Karpas-422 (cell line): ENCODE measurements around the gene MACROH2A1. TPM values are rescaled to one million over a fixed set of nuclear protein-coding genes. Genes with fewer than 3 reads are reported as not detected.

ENCODE experiments used
- DNase-seq: peaks from one replicate; pipeline ENCODE4 v3.0.0-alpha.2; 2015
- H2AFZ ChIP-seq: fragments of 200-600 bp; sonication (generic); 2 replicates; pipeline ENCODE4 v1.6.1; 2014; ENCODE audit warnings: antibody characterized with exemption, low read length, mixed read lengths
- H3K27ac ChIP-seq: fragments of 200-600 bp; sonication (generic); 2 replicates; pipeline ENCODE4 v1.5.1; 2014; ENCODE audit warnings: mild to moderate bottlenecking, low read length, moderate library complexity
- H3K27me3 ChIP-seq: fragments of 200-600 bp; sonication (generic); 2 replicates; pipeline ENCODE4 v1.6.1; 2014; ENCODE audit warnings: low read length, mixed read lengths
- H3K36me3 ChIP-seq: fragments of 200-600 bp; sonication (generic); 2 replicates; pipeline ENCODE4 v1.6.1; 2014; ENCODE audit warnings: low read length, mixed read lengths; ENCODE audit not compliant: insufficient read depth
- H3K4me1 ChIP-seq: fragments of 200-600 bp; sonication (generic); 2 replicates; pipeline ENCODE4 v1.6.1; 2014; ENCODE audit warnings: mild to moderate bottlenecking, low read length, mixed read lengths
- H3K4me2 ChIP-seq: fragments of 200-600 bp; sonication (generic); 2 replicates; pipeline ENCODE4 v1.6.1; 2014; ENCODE audit warnings: low read length, low read depth, mild to moderate bottlenecking; ENCODE audit not compliant: poor library complexity, severe bottlenecking
- H3K4me3 ChIP-seq: fragments of 200-600 bp; sonication (generic); 2 replicates; pipeline ENCODE4 v1.5.1; 2014; ENCODE audit warnings: mild to moderate bottlenecking, antibody characterized with exemption, low read length, mixed read lengths
- H3K79me2 ChIP-seq: fragments of 200-600 bp; sonication (generic); 2 replicates; pipeline ENCODE4 v1.6.1; 2014; ENCODE audit warnings: mild to moderate bottlenecking, low read length, mixed read lengths
- H3K9ac ChIP-seq: fragments of 200-600 bp; sonication (generic); 2 replicates; pipeline ENCODE4 v1.6.0; 2014; ENCODE audit warnings: low read length
- H3K9me2 ChIP-seq: fragments of 200-600 bp; sonication (generic), shearing (Covaris generic); replicated peaks from 2 replicates; pipeline ENCODE4 v1.6.0; 2014; ENCODE audit warnings: mild to moderate bottlenecking, low read length, moderate library complexity; ENCODE audit not compliant: insufficient read depth
- H3K9me3 ChIP-seq: fragments of 300-700, 200-600 bp; sonication (generic); 2 replicates; pipeline ENCODE4 v1.6.1; 2014; ENCODE audit warnings: low read length, mixed read lengths
- H4K20me1 ChIP-seq: fragments of 200-600 bp; sonication (generic); 2 replicates; pipeline ENCODE4 v1.6.1; 2014; ENCODE audit warnings: mild to moderate bottlenecking, antibody characterized with exemption, low read length, low read depth; ENCODE audit not compliant: insufficient read depth
- total RNA-seq: library from RNA; depleted of rRNA; stranded (reverse); fragments of >200 nt; shearing (Covaris generic); gene quantifications from 2 replicates; pipeline ENCODE4 v1.2.3, GENCODE V29; 2014; ENCODE audit warnings: low replicate concordance

The MACROH2A1 gene
- total RNA-seq, 1 experiment from 2014 or later: 160 TPM

DNA sequence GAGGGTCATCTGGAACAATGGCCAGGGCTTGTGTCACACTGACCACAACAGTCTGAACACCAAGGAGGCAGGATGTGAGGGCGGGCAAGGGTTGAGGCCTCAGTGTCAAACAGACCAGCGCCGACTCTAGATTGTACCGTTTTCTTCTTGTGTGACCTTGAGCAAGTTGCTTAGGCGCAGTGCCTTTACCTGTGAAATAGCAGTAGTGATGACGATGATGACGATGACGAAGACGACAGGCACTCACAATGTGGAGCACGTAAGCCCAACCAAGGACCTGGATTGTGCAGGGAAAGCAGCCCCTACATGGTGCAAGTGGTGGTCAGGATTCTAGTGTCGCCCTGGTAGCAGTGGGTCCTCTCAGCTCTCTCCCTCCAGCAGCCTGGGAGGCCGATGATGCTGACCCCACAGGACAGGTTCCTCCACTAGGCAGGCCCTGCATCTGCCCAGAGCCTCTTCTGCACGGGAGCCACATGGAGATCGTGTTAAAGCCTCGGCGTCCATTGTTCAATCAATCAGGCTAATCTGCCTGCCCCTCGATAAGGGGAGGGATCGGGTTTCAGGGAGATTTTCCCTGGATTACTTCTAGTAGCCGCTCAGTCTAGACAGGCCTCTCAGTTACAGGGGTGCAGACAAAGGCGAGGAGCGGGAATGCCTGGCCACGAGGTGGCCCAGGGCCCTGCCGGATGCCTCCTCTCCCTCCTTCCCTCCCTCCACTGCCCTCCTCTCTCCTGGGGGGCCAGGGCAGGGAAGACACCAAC lies 91.7 kb downstream of the MACROH2A1 start:
- Histone ChIP-seq H4K20me1 (peaks cover 19% of the 10 kb centered on the region; the same call in 1 of the 2 replicates), H3K36me3 (no peaks in the 10 kb centered on the region), H2AFZ (no peak overlapping the region), H3K4me1 (no peaks in the 10 kb centered on the region), H3K9me3 (no peaks in the 10 kb centered on the region), H3K4me3 (no peak overlapping the region), H3K79me2 (no peaks in the 10 kb centered on the region), H3K9ac (no peak overlapping the region), H3K27me3 (no peaks in the 10 kb centered on the region), H3K27ac (no peak overlapping the region), H3K4me2 (no peak overlapping the region), H3K9me2 (no peaks in the 10 kb centered on the region)
- DNase-seq: no peak

DNA sequence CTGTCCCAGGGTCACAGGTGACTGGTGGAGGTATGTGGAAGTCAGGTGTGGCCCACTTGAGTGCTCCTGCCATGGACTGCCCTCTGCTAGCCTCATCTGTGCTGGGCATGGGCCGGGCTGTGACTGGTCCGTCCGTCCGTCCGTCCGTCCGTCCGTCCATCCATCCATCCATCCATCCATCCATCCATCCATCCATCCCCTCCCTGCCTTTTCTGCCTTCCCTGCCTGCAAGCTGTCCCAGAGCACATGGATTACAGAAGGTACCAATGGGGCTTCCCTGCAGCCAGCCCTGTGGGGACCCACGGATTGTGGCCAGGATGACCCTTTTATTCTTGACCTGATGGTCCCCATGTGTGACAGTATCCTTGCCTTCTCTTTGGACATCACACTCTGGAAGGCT lies 92.5 kb downstream of the MACROH2A1 start:
- H3K9ac ChIP-seq: no peak overlapping the region
- no peaks in the 10 kb centered on the region for H3K27me3 ChIP-seq
- H3K36me3 ChIP-seq: no peaks in the 10 kb centered on the region
- H2AFZ ChIP-seq: no peak overlapping the region
- H3K4me2 ChIP-seq: no peak overlapping the region
- H3K79me2 ChIP-seq: no peaks in the 10 kb centered on the region
- no peak for DNase-seq
- no peaks in the 10 kb centered on the region for H3K4me1 ChIP-seq
- no peak overlapping the region for H3K27ac ChIP-seq
- H3K9me2 ChIP-seq: no peaks in the 10 kb centered on the region
- H3K9me3 ChIP-seq: no peaks in the 10 kb centered on the region
- H4K20me1 ChIP-seq: peaks cover 19% of the 10 kb centered on the region; the same call in 1 of the 2 replicates
- H3K4me3 ChIP-seq: no peak overlapping the region

GRCh38 chr5:135304352-135305221 lies 94.4 kb downstream of the MACROH2A1 start:
- no peaks in the 10 kb centered on the region for H3K9me3 ChIP-seq
- H3K79me2 ChIP-seq: no peaks in the 10 kb centered on the region
- H3K36me3 ChIP-seq: no peaks in the 10 kb centered on the region
- H3K9me2 ChIP-seq: no peaks in the 10 kb centered on the region
- no peak overlapping the region for H3K27ac ChIP-seq
- no peak overlapping the region for H3K9ac ChIP-seq
- no peaks in the 10 kb centered on the region for H3K27me3 ChIP-seq
- no peaks in the 10 kb centered on the region for H3K4me1 ChIP-seq
- H3K4me3 ChIP-seq: no peak overlapping the region
- DNase-seq: no peak
- peaks cover 16% of the 10 kb centered on the region; the same call in 1 of the 2 replicates for H4K20me1 ChIP-seq
- H2AFZ ChIP-seq: no peak overlapping the region
- H3K4me2 ChIP-seq: no peak overlapping the region

DNA sequence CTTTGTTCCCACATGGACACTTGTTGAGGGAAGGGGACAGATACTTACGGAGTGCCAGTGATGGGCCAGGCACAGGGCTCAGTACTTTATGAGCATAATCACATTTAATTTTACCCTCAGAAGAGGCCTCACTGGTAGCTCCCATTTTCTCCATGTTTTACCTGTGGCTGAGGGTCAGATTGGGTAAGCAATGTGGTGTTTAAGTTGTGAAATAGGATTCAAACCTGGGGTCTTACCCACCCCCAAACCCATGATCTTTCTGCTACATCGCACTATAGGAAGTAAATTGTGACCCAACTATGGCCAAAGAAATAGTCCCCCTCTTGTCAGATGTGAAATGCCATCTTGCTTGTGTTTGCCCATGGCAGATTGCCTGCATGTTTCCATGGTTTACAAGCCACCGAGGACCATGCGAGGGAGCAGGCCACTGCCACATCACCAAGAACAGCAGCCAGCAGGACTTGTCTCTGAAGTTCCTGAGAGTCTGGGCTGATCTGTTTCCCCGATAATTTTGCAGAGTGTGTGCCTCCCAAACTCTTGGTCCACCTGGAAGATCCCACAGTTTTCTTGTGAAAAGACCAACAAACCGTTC lies 95.4 kb downstream of the MACROH2A1 start:
- H3K4me3 ChIP-seq: no peak overlapping the region
- no peaks in the 10 kb centered on the region for H3K9me3 ChIP-seq
- no peak overlapping the region for H2AFZ ChIP-seq
- no peak overlapping the region for H3K4me2 ChIP-seq
- H4K20me1 ChIP-seq: 0 out of 2 replicates have a peak, but pooled peaks cover 11% of the 10 kb centered on the region
- no peaks in the 10 kb centered on the region for H3K36me3 ChIP-seq
- no peaks in the 10 kb centered on the region for H3K27me3 ChIP-seq
- no peak overlapping the region for H3K9ac ChIP-seq
- DNase-seq: no peak
- H3K9me2 ChIP-seq: no peaks in the 10 kb centered on the region
- no peaks in the 10 kb centered on the region for H3K4me1 ChIP-seq
- no peaks in the 10 kb centered on the region for H3K79me2 ChIP-seq
- no peak overlapping the region for H3K27ac ChIP-seq

- no peak overlapping the region for H2AFZ ChIP-seq
- DNase-seq: no peak
- no peak overlapping the region for H3K4me2 ChIP-seq
- H4K20me1 ChIP-seq: 0 out of 2 replicates have a peak, but pooled peaks cover 6% of the 10 kb centered on the region
- H3K4me3 ChIP-seq: no peak overlapping the region
- H3K27me3 ChIP-seq: no peaks in the 10 kb centered on the region
- H3K9me2 ChIP-seq: no peaks in the 10 kb centered on the region
- no peaks in the 10 kb centered on the region for H3K9me3 ChIP-seq
- H3K79me2 ChIP-seq: no peaks in the 10 kb centered on the region
- H3K27ac ChIP-seq: no peak overlapping the region
- no peaks in the 10 kb centered on the region for H3K36me3 ChIP-seq
- no peak overlapping the region for H3K9ac ChIP-seq
- H3K4me1 ChIP-seq: no peaks in the 10 kb centered on the region
These were observed 101.9 kb downstream of the MACROH2A1 start for GRCh38 chr5:135296900-135297816.

GRCh38 chr5:135295852-135296251 lies 103.2 kb downstream of the MACROH2A1 start:
- 0 out of 2 replicates have a peak, but pooled peaks cover 6% of the 10 kb centered on the region for H4K20me1 ChIP-seq
- no peaks in the 10 kb centered on the region for H3K36me3 ChIP-seq
- no peak overlapping the region for H3K27ac ChIP-seq
- H3K9ac ChIP-seq: no peak overlapping the region
- no peak overlapping the region for H3K4me3 ChIP-seq
- H3K79me2 ChIP-seq: no peaks in the 10 kb centered on the region
- H3K4me1 ChIP-seq: no peaks in the 10 kb centered on the region
- no peaks in the 10 kb centered on the region for H3K27me3 ChIP-seq
- no peak overlapping the region for H2AFZ ChIP-seq
- no peaks in the 10 kb centered on the region for H3K9me2 ChIP-seq
- H3K4me2 ChIP-seq: no peak overlapping the region
- DNase-seq: no peak
- H3K9me3 ChIP-seq: no peaks in the 10 kb centered on the region

GRCh38 chr5:135294793-135295192 lies 104.2 kb downstream of the MACROH2A1 start:
- H3K4me1 ChIP-seq: no peaks in the 10 kb centered on the region
- H3K9ac ChIP-seq: no peak overlapping the region
- H4K20me1 ChIP-seq: 0 out of 2 replicates have a peak, but pooled peaks cover 6% of the 10 kb centered on the region
- H2AFZ ChIP-seq: no peak overlapping the region
- no peaks in the 10 kb centered on the region for H3K9me3 ChIP-seq
- H3K27ac ChIP-seq: no peak overlapping the region
- no peaks in the 10 kb centered on the region for H3K9me2 ChIP-seq
- DNase-seq: no peak
- no peak overlapping the region for H3K4me3 ChIP-seq
- H3K36me3 ChIP-seq: no peaks in the 10 kb centered on the region
- no peaks in the 10 kb centered on the region for H3K27me3 ChIP-seq
- no peak overlapping the region for H3K4me2 ChIP-seq
- H3K79me2 ChIP-seq: no peaks in the 10 kb centered on the region
